DMS79 (cell line): ENCODE results near the gene SHROOM3.

ENCODE experiments used
- DNase-seq: peaks from one replicate; lab custom pipeline; 2025; lab: John Stamatoyannopoulos, UW

The SHROOM3 gene

GRCh38 chr4:76663824-76664223 lies 228.8 kb downstream of the SHROOM3 start:
- no peak for DNase-seq

- no peak for DNase-seq
Observed at GRCh38 chr4:76665153-76665552, 230.1 kb downstream of the SHROOM3 start.

- DNase-seq: no peak
Observed at GRCh38 chr4:76665721-76666120, 230.7 kb downstream of the SHROOM3 start.

- no peak for DNase-seq
Observed at GRCh38 chr4:76666944-76667532, 232.0 kb downstream of the SHROOM3 start.

GRCh38 chr4:76670631-76671030 lies 235.6 kb downstream of the SHROOM3 start:
- DNase-seq: no peak

GRCh38 chr4:76673362-76673761 lies 238.3 kb downstream of the SHROOM3 start:
- no peak for DNase-seq

GRCh38 chr4:76674983-76675382 lies 240.0 kb downstream of the SHROOM3 start:
- DNase-seq: no peak

GRCh38 chr4:76677571-76678326 lies 242.7 kb downstream of the SHROOM3 start:
- peak; percentile 11 for DNase-seq

GRCh38 chr4:76679691-76680090 lies 244.7 kb downstream of the SHROOM3 start:
- peak; percentile 7 for DNase-seq

GRCh38 chr4:76680952-76681351 lies 245.9 kb downstream of the SHROOM3 start:
- no peak for DNase-seq

GRCh38 chr4:76681996-76682395 lies 247.0 kb downstream of the SHROOM3 start:
- DNase-seq: no peak

- DNase-seq: no peak
Observed at GRCh38 chr4:76683144-76683543, 248.1 kb downstream of the SHROOM3 start.

- no peak for DNase-seq
Observed at GRCh38 chr4:76687746-76688448, 252.9 kb downstream of the SHROOM3 start.

- DNase-seq: no peak
Observed at GRCh38 chr4:76688619-76689144, 253.7 kb downstream of the SHROOM3 start.

GRCh38 chr4:76689145-76689817 lies 254.3 kb downstream of the SHROOM3 start:
- peak; percentile 26 for DNase-seq

GRCh38 chr4:76690011-76690905 lies 255.2 kb downstream of the SHROOM3 start:
- peak; percentile 1 for DNase-seq

- no peak for DNase-seq
Observed at GRCh38 chr4:76690906-76691275, 255.9 kb downstream of the SHROOM3 start.

GRCh38 chr4:76691807-76692582 lies 257.0 kb downstream of the SHROOM3 start:
- no peak for DNase-seq

- no peak for DNase-seq
Observed at GRCh38 chr4:76692761-76693160, 257.7 kb downstream of the SHROOM3 start.

GRCh38 chr4:76694056-76694455 lies 259.0 kb downstream of the SHROOM3 start:
- DNase-seq: no peak

GRCh38 chr4:76696109-76696508 lies 261.1 kb downstream of the SHROOM3 start:
- peak; percentile 74 for DNase-seq
